ENCODE data around the gene GLP1R. TPM values are rescaled to one million over a fixed set of nuclear protein-coding genes. Genes with fewer than 3 reads are reported as not detected.

The GLP1R gene
- total RNA-seq, 1 experiment from 2014 or later, result 1.8 TPM

GRCh38 chr6:39113788-39114187, 65.2 kb downstream of the GLP1R start:
- ChIA-PET CTCF (interaction anchor here (1.0 to 3.1 kb wide), 4 partner anchors 12 to 199 kb away, joined by 3 to 33 read pairs (median 8); no protein-coding TSS in a partner anchor), POLR2A (no interaction called here)
- H3K9me3 Mint-ChIP-seq, result no peaks in the 10 kb centered on the region
- no peak for ATAC-seq
- DNase-seq (ENCODE audit: low spot score), result no peak
- TF ChIP-seq PRRX2 (CRISPR knock-in tag; IDR thresholded peaks at IDR 0.05), result no peak
- no peak overlapping the region for H3K27ac Mint-ChIP-seq
- peaks cover 15% of the 10 kb centered on the region for H3K4me1 Mint-ChIP-seq
- H3K4me3 Mint-ChIP-seq, result peak overlapping the region; percentile 86
- peaks cover 7% of the 10 kb centered on the region for H3K27me3 Mint-ChIP-seq (ENCODE audit: low read depth)
- no peaks in the 10 kb centered on the region for H3K36me3 Mint-ChIP-seq

DNA sequence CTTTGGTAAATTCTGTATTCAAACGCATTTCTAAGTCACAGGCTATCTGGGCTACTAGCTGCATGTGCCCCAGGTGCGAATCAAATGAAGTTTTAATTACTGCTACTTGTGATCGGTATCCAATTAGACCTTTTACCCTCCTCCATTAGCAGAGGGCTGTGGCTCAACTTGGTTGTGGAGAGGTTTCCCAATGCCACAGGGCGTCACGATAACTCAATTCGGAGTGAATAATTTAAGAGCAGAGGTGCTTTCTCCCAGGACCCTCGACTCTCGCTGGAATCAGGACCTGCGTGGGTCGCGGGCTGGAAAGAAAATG, 65.8 kb downstream of the GLP1R start:
- Mint-ChIP-seq H3K9me3 (no peaks in the 10 kb centered on the region), H3K4me3 (peak overlapping the region; percentile 86), H3K27me3 (ENCODE audit: low read depth) (peaks cover 7% of the 10 kb centered on the region), H3K36me3 (no peaks in the 10 kb centered on the region), H3K4me1 (peaks cover 15% of the 10 kb centered on the region), H3K27ac (0 out of 2 replicates have a peak overlapping the region, but pooled peaks have one; percentile 55)
- CTCF ChIA-PET, result interaction anchor here (0.9 to 3.1 kb wide), 11 partner anchors 10 to 242 kb away, joined by 3 to 33 read pairs (median 5); no protein-coding TSS in a partner anchor
- TF ChIP-seq EMX1 (CRISPR knock-in tag; IDR thresholded peaks at IDR 0.05), result no peak
- TF ChIP-seq ESRRA (CRISPR knock-in tag; IDR thresholded peaks at IDR 0.05; ENCODE audit: borderline replicate concordance), result no peak
- POLR2A ChIA-PET, result interaction anchor here (1.0 kb wide), 1 partner anchor 9 kb away, joined by 3 read pairs; no protein-coding TSS in a partner anchor
- ATAC-seq (peak; percentile 5), DNase-seq (ENCODE audit: low spot score) (no peak)

DNA sequence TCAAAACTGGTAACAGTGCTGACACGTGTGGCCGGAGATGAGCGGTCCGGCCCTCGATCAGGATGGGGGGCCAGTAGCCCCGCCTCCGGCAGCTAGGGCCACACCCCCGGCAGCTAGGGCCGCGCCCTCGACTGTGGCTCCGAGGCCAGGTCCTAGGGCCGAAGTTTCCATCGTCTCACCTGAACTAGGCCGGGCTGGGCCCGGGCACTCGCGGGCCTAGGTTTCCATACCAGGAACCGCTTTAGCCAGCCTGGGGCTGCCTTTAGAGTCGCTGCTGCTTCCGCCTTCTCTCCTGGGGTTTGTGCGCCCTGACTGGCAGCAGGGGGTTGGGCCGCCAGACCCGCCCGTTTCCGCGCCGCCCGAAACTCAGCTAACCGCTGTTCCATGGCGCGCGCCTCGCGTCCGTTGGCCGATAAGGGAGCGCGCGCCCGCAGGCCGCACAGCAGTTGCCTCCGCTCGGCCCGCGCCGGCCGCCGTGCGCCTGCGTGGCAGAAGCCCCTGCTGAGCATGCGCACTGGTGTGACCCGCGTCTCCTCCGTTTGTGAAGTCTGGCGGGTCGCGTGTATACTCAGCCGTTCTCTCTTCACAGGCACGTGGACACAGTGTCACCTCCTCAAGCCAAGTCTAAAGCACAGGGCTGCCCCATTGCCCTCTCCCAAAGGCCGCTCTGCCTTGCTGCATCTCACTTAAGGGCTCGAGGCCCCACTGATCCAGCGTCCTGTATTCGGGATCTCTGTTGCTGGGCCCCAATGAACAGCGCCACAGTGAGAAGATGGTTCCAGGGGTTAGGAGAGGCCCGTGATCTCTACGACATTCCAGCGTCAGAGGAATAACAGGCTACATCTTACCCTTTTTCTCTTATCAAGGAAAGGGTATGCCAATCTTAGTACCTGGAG, 66.4 kb downstream of the GLP1R start, which contains the start of gene SAYSD1:
TSS of gene SAYSD1 (minus strand) at position 483 of the 896 bp plus-strand sequence. CDS start at position 386, 97 bp downstream.
- ChIA-PET CTCF (interaction anchor here (0.7 to 3.1 kb wide), 13 partner anchors 9 to 243 kb away, joined by 3 to 33 read pairs (median 4); no protein-coding TSS in a partner anchor), POLR2A (interaction anchor here (0.6 to 1.0 kb wide), 2 partner anchors 9 to 12 kb away, joined by 3 read pairs; no protein-coding TSS in a partner anchor)
- Mint-ChIP-seq H3K9me3 (no peaks in the 10 kb centered on the region), H3K4me3 (peak within 1 kb of the TSS; percentile 86), H3K27ac (peak within 1 kb of the TSS; percentile 97), H3K4me1 (peaks cover 15% of the 10 kb centered on the region), H3K36me3 (no peaks in the 10 kb centered on the region), H3K27me3 (ENCODE audit: low read depth) (peaks cover 7% of the 10 kb centered on the region)
- ATAC-seq (peak; percentile 95), DNase-seq (ENCODE audit: low spot score) (peak; percentile 92)
- TF ChIP-seq ZNF281 (CRISPR knock-in tag; IDR thresholded peaks at IDR 0.05) (0 out of 2 replicates have a peak, but pooled peaks have one; percentile 5), ZNF416 (CRISPR knock-in tag; IDR thresholded peaks at IDR 0.05) (0 out of 2 replicates have a peak, but pooled peaks have one; percentile 41), ZNF263 (CRISPR knock-in tag; IDR thresholded peaks at IDR 0.05; ENCODE audit: low read depth) (no peak), SP1 (CRISPR knock-in tag; conservative IDR thresholded peaks at IDR 0.05) (peak; percentile 69), SMAD3 (CRISPR knock-in tag; IDR thresholded peaks at IDR 0.05; ENCODE audit: borderline replicate concordance) (no peak), TEAD1 (CRISPR knock-in tag; IDR thresholded peaks at IDR 0.05) (peak; percentile 8; the same call in 1 of the 2 replicates), ZNF512 (CRISPR knock-in tag; IDR thresholded peaks at IDR 0.05; ENCODE audit: borderline replicate concordance) (no peak), KAT7 (CRISPR knock-in tag; IDR thresholded peaks at IDR 0.05; ENCODE audit: borderline replicate concordance) (peak; percentile 94; the same call in 1 of the 2 replicates), E2F4 (CRISPR knock-in tag; IDR thresholded peaks at IDR 0.05; ENCODE audit: borderline replicate concordance, low read depth) (0 out of 2 replicates have a peak, but pooled peaks have one; percentile 29), ETV6 (CRISPR knock-in tag; IDR thresholded peaks at IDR 0.05) (peak; percentile 94)
- TF ChIP-seq, protein P1, sequence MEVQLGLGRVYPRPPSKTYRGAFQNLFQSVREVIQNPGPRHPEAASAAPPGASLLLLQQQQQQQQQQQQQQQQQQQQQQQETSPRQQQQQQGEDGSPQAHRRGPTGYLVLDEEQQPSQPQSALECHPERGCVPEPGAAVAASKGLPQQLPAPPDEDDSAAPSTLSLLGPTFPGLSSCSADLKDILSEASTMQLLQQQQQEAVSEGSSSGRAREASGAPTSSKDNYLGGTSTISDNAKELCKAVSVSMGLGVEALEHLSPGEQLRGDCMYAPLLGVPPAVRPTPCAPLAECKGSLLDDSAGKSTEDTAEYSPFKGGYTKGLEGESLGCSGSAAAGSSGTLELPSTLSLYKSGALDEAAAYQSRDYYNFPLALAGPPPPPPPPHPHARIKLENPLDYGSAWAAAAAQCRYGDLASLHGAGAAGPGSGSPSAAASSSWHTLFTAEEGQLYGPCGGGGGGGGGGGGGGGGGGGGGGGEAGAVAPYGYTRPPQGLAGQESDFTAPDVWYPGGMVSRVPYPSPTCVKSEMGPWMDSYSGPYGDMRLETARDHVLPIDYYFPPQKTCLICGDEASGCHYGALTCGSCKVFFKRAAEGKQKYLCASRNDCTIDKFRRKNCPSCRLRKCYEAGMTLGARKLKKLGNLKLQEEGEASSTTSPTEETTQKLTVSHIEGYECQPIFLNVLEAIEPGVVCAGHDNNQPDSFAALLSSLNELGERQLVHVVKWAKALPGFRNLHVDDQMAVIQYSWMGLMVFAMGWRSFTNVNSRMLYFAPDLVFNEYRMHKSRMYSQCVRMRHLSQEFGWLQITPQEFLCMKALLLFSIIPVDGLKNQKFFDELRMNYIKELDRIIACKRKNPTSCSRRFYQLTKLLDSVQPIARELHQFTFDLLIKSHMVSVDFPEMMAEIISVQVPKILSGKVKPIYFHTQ (CRISPR knock-in tag; IDR thresholded peaks at IDR 0.05), result no peak
- TF ChIP-seq, protein P2, sequence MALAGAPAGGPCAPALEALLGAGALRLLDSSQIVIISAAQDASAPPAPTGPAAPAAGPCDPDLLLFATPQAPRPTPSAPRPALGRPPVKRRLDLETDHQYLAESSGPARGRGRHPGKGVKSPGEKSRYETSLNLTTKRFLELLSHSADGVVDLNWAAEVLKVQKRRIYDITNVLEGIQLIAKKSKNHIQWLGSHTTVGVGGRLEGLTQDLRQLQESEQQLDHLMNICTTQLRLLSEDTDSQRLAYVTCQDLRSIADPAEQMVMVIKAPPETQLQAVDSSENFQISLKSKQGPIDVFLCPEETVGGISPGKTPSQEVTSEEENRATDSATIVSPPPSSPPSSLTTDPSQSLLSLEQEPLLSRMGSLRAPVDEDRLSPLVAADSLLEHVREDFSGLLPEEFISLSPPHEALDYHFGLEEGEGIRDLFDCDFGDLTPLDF (CRISPR knock-in tag; IDR thresholded peaks at IDR 0.05), result peak; percentile 57; the same call in 1 of the 2 replicates
- TF ChIP-seq, protein P3, sequence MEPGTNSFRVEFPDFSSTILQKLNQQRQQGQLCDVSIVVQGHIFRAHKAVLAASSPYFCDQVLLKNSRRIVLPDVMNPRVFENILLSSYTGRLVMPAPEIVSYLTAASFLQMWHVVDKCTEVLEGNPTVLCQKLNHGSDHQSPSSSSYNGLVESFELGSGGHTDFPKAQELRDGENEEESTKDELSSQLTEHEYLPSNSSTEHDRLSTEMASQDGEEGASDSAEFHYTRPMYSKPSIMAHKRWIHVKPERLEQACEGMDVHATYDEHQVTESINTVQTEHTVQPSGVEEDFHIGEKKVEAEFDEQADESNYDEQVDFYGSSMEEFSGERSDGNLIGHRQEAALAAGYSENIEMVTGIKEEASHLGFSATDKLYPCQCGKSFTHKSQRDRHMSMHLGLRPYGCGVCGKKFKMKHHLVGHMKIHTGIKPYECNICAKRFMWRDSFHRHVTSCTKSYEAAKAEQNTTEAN (CRISPR knock-in tag; IDR thresholded peaks at IDR 0.05), result peak; percentile 79; the same call in 1 of the 2 replicates

Measured in WTC11 (cell line).